MM.1S (cell line): ENCODE measurements around the gene LRRC8B.

Source experiments
- CTCF ChIP-seq: fragments of 300-600 bp; sonication (generic); IDR thresholded peaks from 2 replicates; pipeline ENCODE4 v1.5.1; 2016; ENCODE audit warnings: antibody characterized with exemption, low read length, mixed read lengths
- EZH2 ChIP-seq: fragments of 300-600 bp; sonication (generic); optimal IDR thresholded peaks from 2 replicates; pipeline ENCODE3; 2017; ENCODE audit warnings: low read depth, mild to moderate bottlenecking, antibody characterized with exemption, low read length, mixed read lengths
- EZH2phosphoT487 ChIP-seq: fragments of 300-600 bp; sonication (generic); IDR thresholded peaks from 2 replicates; pipeline ENCODE4 v1.6.1; 2018; ENCODE audit warnings: antibody characterized with exemption, low read length

GRCh38 chr1:89487972-89488371 is 36.7 kb upstream of the LRRC8B start:
- TF ChIP-seq EZH2 (no peak), CTCF (no peak), EZH2phosphoT487 (no peak)
